ENCODE measurements around the gene OXCT1. TPM values are rescaled to one million over a fixed set of nuclear protein-coding genes. Genes with fewer than 3 reads are reported as not detected.
"Not testable (repeated sequence)": the region's sequence is repeated elsewhere in the genome, so short reads cannot be mapped to it uniquely, and the experiment has no call there.

Gene OXCT1
- total RNA-seq, 2 experiments from 2014 or later, result 76.1 to 78.8 TPM

DNA sequence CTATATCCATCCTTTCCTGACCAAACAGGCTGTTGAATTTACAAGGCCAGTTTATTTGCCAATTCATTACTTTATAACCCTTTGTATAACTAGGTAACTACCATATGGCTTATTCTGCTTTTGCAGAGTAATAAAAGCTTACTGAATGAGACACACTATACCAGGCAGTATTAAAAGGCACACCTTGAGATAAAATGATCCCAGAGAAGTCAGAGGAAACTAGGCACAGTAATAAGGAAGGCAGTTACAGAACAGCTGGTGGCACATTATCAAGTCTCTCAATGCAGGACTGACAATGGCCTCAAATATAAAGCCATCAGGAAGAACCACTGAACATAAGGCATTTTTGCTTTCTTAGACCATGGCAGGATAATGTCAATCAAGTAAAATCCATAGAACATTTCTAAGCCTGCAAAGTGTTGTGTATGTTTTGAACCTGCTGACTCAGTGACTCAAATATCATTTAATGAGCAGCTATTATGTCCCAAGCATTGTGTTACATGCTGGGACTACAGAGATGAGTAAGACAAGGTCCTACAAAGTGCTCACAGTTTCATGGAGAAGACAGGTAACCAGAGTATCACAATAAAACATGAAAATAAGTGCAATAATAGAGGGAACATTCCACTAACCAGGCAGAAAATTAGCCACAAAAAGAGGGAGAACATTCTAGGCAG, 52.5 kb downstream of the OXCT1 start:
- CTCF ChIA-PET, result interaction anchor here (0.6 kb wide), 1 partner anchor 61 kb away, joined by 3 read pairs; no protein-coding TSS in a partner anchor
- intact Hi-C loops (cut with micrococcal nuclease), result no loop called here

GRCh38 chr5:41815663-41816229, 54.5 kb downstream of the OXCT1 start:
- peaks cover 2% of the 10 kb centered on the region for H3K9me3 Mint-ChIP-seq
- DNase-seq, result no peak
- H3K27me3 Mint-ChIP-seq (ENCODE audit: low read depth), result no peaks in the 10 kb centered on the region
- intact Hi-C loops (cut with micrococcal nuclease), result no loop called here
- no peak overlapping the region for H3K27ac Mint-ChIP-seq
- H3K36me3 Mint-ChIP-seq (ENCODE audit: low read depth), result peaks cover 37% of the 10 kb centered on the region
- CTCF ChIA-PET, result no interaction called here
- no peak overlapping the region for H3K4me3 Mint-ChIP-seq
- peaks cover 18% of the 10 kb centered on the region for H3K4me1 Mint-ChIP-seq (ENCODE audit: low read depth)

More for the DNA sequence above, 52.5 kb downstream of the OXCT1 start:
- Mint-ChIP-seq H3K27me3 (ENCODE audit: low read depth) (no peaks in the 10 kb centered on the region), H3K9me3 (peaks cover 2% of the 10 kb centered on the region), H3K27ac (no peak overlapping the region), H3K36me3 (ENCODE audit: low read depth) (peaks cover 40% of the 10 kb centered on the region), H3K4me1 (ENCODE audit: low read depth) (peaks cover 13% of the 10 kb centered on the region), H3K4me3 (no peak overlapping the region)
- no peak for DNase-seq

DNA sequence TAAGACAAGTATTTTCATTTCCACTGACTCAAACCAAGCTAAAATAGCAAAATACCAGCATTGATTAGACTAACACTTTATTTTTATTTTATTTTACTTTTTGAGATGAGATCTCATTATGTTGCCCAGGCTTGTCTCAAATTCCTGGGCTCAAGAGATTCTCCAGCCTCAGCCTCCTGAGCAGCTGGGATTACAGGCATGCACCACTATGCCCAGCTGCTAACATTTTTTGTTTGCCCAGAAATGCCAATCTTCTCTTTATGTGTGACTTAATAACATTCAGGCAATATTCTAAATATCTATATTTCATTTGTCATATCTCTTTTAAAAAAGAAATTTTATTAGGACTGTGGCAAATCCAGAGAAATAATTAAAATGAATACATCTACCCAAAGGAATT, 55.0 kb downstream of the OXCT1 start:
- H3K27me3 Mint-ChIP-seq (ENCODE audit: low read depth), result no peaks in the 10 kb centered on the region
- H3K4me3 Mint-ChIP-seq, result no peak overlapping the region
- no peak for DNase-seq
- CTCF ChIA-PET, result interaction anchor here (0.7 kb wide), 1 partner anchor 35 kb away, joined by 3 read pairs; no protein-coding TSS in a partner anchor
- no peak overlapping the region for H3K27ac Mint-ChIP-seq
- H3K9me3 Mint-ChIP-seq, result peaks cover 2% of the 10 kb centered on the region
- peaks cover 23% of the 10 kb centered on the region for H3K4me1 Mint-ChIP-seq (ENCODE audit: low read depth)
- intact Hi-C loops (cut with micrococcal nuclease), result no loop called here
- peaks cover 36% of the 10 kb centered on the region for H3K36me3 Mint-ChIP-seq (ENCODE audit: low read depth)

GRCh38 chr5:41814306-41814705, 55.9 kb downstream of the OXCT1 start:
- H3K9me3 Mint-ChIP-seq; intact Hi-C loops (cut with micrococcal nuclease); H3K4me3 Mint-ChIP-seq; DNase-seq; H3K27ac Mint-ChIP-seq; H3K27me3 Mint-ChIP-seq (ENCODE audit: low read depth): not testable (repeated sequence)
- Mint-ChIP-seq H3K4me1 (ENCODE audit: low read depth) (peaks cover 32% of the 10 kb centered on the region), H3K36me3 (ENCODE audit: low read depth) (peaks cover 37% of the 10 kb centered on the region)
- CTCF ChIA-PET, result interaction anchor here (0.7 to 0.8 kb wide), 3 partner anchors 16 to 41 kb away, joined by 3 read pairs; no protein-coding TSS in a partner anchor

DNA sequence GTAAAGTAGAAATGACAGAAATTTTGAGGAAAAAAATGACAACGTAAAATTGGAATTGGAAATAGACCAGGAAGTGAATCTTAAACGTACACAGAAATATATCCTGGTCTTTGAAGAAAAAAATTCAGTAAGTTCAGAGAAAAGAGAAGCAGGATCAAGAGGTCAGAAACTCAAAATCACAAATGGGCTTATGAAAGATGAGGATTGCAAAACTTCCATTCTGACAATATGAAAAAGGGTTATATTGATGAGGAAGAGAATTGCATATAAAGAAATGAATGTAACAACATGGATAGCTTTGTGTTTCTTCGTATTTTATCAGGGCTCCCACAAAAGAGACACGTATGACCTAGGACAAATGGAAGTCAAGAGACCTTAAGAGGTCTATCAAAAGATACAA, 58.1 kb downstream of the OXCT1 start:
- Mint-ChIP-seq H3K36me3 (ENCODE audit: low read depth) (peaks cover 37% of the 10 kb centered on the region), H3K27me3 (ENCODE audit: low read depth) (no peaks in the 10 kb centered on the region), H3K9me3 (peaks cover 2% of the 10 kb centered on the region), H3K27ac (no peak overlapping the region), H3K4me3 (no peak overlapping the region), H3K4me1 (ENCODE audit: low read depth) (peaks cover 31% of the 10 kb centered on the region)
- CTCF ChIA-PET, result no interaction called here
- no peak for DNase-seq
- intact Hi-C loops (cut with micrococcal nuclease), result loop anchor here (2.0 kb wide), 1 partner anchor 23 kb away; no protein-coding TSS in a partner anchor

- CTCF ChIA-PET, result no interaction called here
- DNase-seq, result no peak
- Mint-ChIP-seq H3K27ac (no peak overlapping the region), H3K4me1 (ENCODE audit: low read depth) (peaks cover 28% of the 10 kb centered on the region), H3K36me3 (ENCODE audit: low read depth) (peaks cover 45% of the 10 kb centered on the region), H3K27me3 (ENCODE audit: low read depth) (no peaks in the 10 kb centered on the region), H3K9me3 (no peaks in the 10 kb centered on the region), H3K4me3 (no peak overlapping the region)
- intact Hi-C loops (cut with micrococcal nuclease), result no loop called here
Observed at GRCh38 chr5:41809128-41809527, 61.1 kb downstream of the OXCT1 start.

DNA sequence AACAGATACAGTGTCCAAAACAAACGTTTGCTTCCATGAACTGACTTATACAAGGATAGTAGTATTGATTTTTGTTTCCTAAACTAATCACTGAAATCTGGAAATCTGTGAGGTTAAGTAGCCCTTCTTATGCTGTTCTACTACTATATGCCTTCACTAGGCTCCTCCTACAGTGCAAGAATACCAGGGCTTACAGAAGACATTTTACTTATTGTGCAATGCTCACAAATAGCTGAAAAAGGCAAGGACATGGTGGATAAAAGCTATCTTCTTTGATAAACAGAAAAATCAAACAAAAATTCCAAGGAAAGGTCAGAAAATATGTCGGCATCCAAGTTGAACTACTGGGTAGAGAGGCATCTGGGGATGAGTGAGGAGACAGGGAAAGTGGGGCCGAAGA, 61.9 kb downstream of the OXCT1 start:
- H3K36me3 Mint-ChIP-seq (ENCODE audit: low read depth), result peaks cover 50% of the 10 kb centered on the region
- DNase-seq, result no peak
- H3K4me1 Mint-ChIP-seq (ENCODE audit: low read depth), result peaks cover 25% of the 10 kb centered on the region
- intact Hi-C loops (cut with micrococcal nuclease), result no loop called here
- no peaks in the 10 kb centered on the region for H3K27me3 Mint-ChIP-seq (ENCODE audit: low read depth)
- no peak overlapping the region for H3K4me3 Mint-ChIP-seq
- CTCF ChIA-PET, result no interaction called here
- no peak overlapping the region for H3K27ac Mint-ChIP-seq
- no peaks in the 10 kb centered on the region for H3K9me3 Mint-ChIP-seq

GRCh38 chr5:41797662-41798061, 72.6 kb downstream of the OXCT1 start:
- Mint-ChIP-seq H3K36me3 (ENCODE audit: low read depth) (peaks cover 37% of the 10 kb centered on the region), H3K4me1 (ENCODE audit: low read depth) (peaks cover 3% of the 10 kb centered on the region), H3K27me3 (ENCODE audit: low read depth) (no peaks in the 10 kb centered on the region), H3K4me3 (no peak overlapping the region), H3K27ac (no peak overlapping the region), H3K9me3 (no peaks in the 10 kb centered on the region)
- CTCF ChIA-PET, result no interaction called here
- intact Hi-C loops (cut with micrococcal nuclease), result no loop called here
- DNase-seq, result no peak

DNA sequence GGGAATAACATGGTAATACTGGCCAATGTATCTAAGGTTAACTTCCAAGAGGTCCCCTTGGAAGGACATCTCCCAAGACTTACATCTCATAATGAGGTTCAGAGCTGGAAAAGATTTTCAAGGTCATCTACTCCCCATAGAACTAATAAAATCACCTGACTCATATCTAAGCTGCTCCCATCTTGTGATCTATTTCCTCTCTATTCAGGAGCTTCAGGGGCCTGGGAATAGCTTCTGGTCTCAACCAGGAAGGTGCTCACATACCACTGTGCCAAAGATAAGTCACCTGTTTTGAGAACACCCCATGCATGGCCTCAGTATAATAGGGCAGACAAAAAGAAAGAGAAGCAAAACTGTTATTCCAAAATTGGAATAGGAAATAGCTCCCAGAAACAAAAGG, 74.2 kb downstream of the OXCT1 start:
- intact Hi-C loops (cut with micrococcal nuclease), result no loop called here
- CTCF ChIA-PET, result interaction anchor here (0.6 kb wide), 1 partner anchor 239 kb away, joined by 3 read pairs; no protein-coding TSS in a partner anchor
- Mint-ChIP-seq H3K27ac (no peak overlapping the region), H3K4me3 (no peak overlapping the region), H3K27me3 (ENCODE audit: low read depth) (no peaks in the 10 kb centered on the region), H3K4me1 (ENCODE audit: low read depth) (peaks cover 3% of the 10 kb centered on the region), H3K9me3 (no peaks in the 10 kb centered on the region), H3K36me3 (ENCODE audit: low read depth) (peaks cover 44% of the 10 kb centered on the region)
- no peak for DNase-seq

- Mint-ChIP-seq H3K4me1 (ENCODE audit: low read depth) (peaks cover 3% of the 10 kb centered on the region), H3K4me3 (no peak overlapping the region), H3K27ac (no peak overlapping the region), H3K27me3 (ENCODE audit: low read depth) (no peaks in the 10 kb centered on the region), H3K36me3 (ENCODE audit: low read depth) (peaks cover 40% of the 10 kb centered on the region), H3K9me3 (no peaks in the 10 kb centered on the region)
- CTCF ChIA-PET, result no interaction called here
- DNase-seq, result no peak
- intact Hi-C loops (cut with micrococcal nuclease), result no loop called here
Observed at GRCh38 chr5:41795125-41795524, 75.1 kb downstream of the OXCT1 start.

DNA sequence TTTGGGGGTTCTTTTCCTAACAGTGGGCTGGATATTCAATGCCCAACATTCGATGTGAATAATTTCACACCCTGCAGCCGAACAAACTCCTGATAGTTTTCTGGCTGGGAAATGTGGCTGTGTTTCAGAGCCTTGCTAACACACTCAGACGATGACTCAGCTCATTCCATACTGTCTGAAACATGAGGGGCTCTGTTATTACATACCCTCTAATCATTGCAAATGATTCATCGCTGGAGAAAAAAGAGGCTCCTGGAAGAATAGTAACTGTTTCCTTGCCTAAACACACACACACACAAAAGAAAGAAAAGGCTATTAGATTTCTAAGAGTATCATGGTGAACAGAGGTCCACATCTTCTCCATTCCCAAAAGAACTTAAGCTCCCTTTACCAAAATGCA, 75.8 kb downstream of the OXCT1 start:
- intact Hi-C loops (cut with micrococcal nuclease), result no loop called here
- peaks cover 3% of the 10 kb centered on the region for H3K4me1 Mint-ChIP-seq (ENCODE audit: low read depth)
- CTCF ChIA-PET, result interaction anchor here (1.5 kb wide), 1 partner anchor 49 kb away, joined by 4 read pairs; no protein-coding TSS in a partner anchor

GRCh38 chr5:41793141-41793770, 77.0 kb downstream of the OXCT1 start:
- no peak overlapping the region for H3K4me3 Mint-ChIP-seq
- DNase-seq, result no peak
- H3K9me3 Mint-ChIP-seq, result no peaks in the 10 kb centered on the region
- peaks cover 32% of the 10 kb centered on the region for H3K36me3 Mint-ChIP-seq (ENCODE audit: low read depth)
- CTCF ChIA-PET, result interaction anchor here (1.5 kb wide), 1 partner anchor 50 kb away, joined by 4 read pairs; no protein-coding TSS in a partner anchor
- no peak overlapping the region for H3K27ac Mint-ChIP-seq
- intact Hi-C loops (cut with micrococcal nuclease), result no loop called here
- H3K4me1 Mint-ChIP-seq (ENCODE audit: low read depth), result peaks cover 3% of the 10 kb centered on the region
- H3K27me3 Mint-ChIP-seq (ENCODE audit: low read depth), result no peaks in the 10 kb centered on the region

More for the DNA sequence above, 75.8 kb downstream of the OXCT1 start:
- H3K9me3 Mint-ChIP-seq, result no peaks in the 10 kb centered on the region
- H3K4me3 Mint-ChIP-seq, result no peak overlapping the region
- H3K27me3 Mint-ChIP-seq (ENCODE audit: low read depth), result no peaks in the 10 kb centered on the region
- DNase-seq, result no peak
- peaks cover 35% of the 10 kb centered on the region for H3K36me3 Mint-ChIP-seq (ENCODE audit: low read depth)
- no peak overlapping the region for H3K27ac Mint-ChIP-seq

Measured in activated naive CD4-positive, alpha-beta T cell treated with anti-CD3 and anti-CD28 coated beads for 36 hours (primary cell).